Activated CD8-positive, alpha-beta memory T cell treated with anti-CD3 and anti-CD28 coated beads, Interleukin-2, amount 50 U/mL, for 48 hours (primary cell): ENCODE data around the gene ZNF609.

Experiments
- DNase-seq: peaks from one replicate; pipeline ENCODE4 v3.0.0-alpha.2; 2020

Gene ZNF609

GRCh38 chr15:64544450-64544849 lies 84.1 kb downstream of the ZNF609 start:
- no peak for DNase-seq

- DNase-seq, result no peak
Observed at GRCh38 chr15:64547275-64547674, 86.9 kb downstream of the ZNF609 start.

- no peak for DNase-seq
Observed at GRCh38 chr15:64548235-64548634, 87.9 kb downstream of the ZNF609 start.

- no peak for DNase-seq
Observed at GRCh38 chr15:64549860-64550259, 89.5 kb downstream of the ZNF609 start.

- DNase-seq, result no peak
Observed at GRCh38 chr15:64552281-64552948, 92.0 kb downstream of the ZNF609 start.

GRCh38 chr15:64558460-64559179 lies 98.2 kb downstream of the ZNF609 start:
- no peak for DNase-seq

- no peak for DNase-seq
Observed at GRCh38 chr15:64559243-64559642, 98.9 kb downstream of the ZNF609 start.

GRCh38 chr15:64560501-64560900 lies 100.1 kb downstream of the ZNF609 start:
- DNase-seq, result no peak

GRCh38 chr15:64560998-64561397 lies 100.6 kb downstream of the ZNF609 start:
- DNase-seq, result no peak

GRCh38 chr15:64562003-64562640 lies 101.7 kb downstream of the ZNF609 start:
- no peak for DNase-seq

- DNase-seq, result no peak
Observed at GRCh38 chr15:64566102-64566501, 105.7 kb downstream of the ZNF609 start.

GRCh38 chr15:64566629-64567427 lies 106.5 kb downstream of the ZNF609 start:
- no peak for DNase-seq

GRCh38 chr15:64568765-64569164 lies 108.4 kb downstream of the ZNF609 start:
- DNase-seq, result no peak

- DNase-seq, result no peak
Observed at GRCh38 chr15:64571857-64572291, 111.5 kb downstream of the ZNF609 start.

GRCh38 chr15:64572856-64573255 lies 112.5 kb downstream of the ZNF609 start:
- no peak for DNase-seq

- no peak for DNase-seq
Observed at GRCh38 chr15:64574301-64575017, 114.1 kb downstream of the ZNF609 start.

GRCh38 chr15:64580696-64581407 lies 120.5 kb downstream of the ZNF609 start:
- no peak for DNase-seq

GRCh38 chr15:64581408-64581761 lies 121.0 kb downstream of the ZNF609 start:
- DNase-seq, result no peak

GRCh38 chr15:64582202-64582601 lies 121.8 kb downstream of the ZNF609 start:
- no peak for DNase-seq

- no peak for DNase-seq
Observed at GRCh38 chr15:64583519-64583918, 123.1 kb downstream of the ZNF609 start.

GRCh38 chr15:64583983-64584382 lies 123.6 kb downstream of the ZNF609 start:
- DNase-seq, result no peak
